Right atrium auricular region (tissue), 2 donors: ENCODE results near the gene SOX8. TPM values are rescaled to one million over a fixed set of nuclear protein-coding genes. Genes with fewer than 3 reads are reported as not detected.

ENCODE experiments used
- DNase-seq: peaks from one replicate; pipeline ENCODE4 v3.0.0-alpha.2; 2019; ENCODE audit warnings: low spot score
- H3K27ac ChIP-seq, 2 donors: fragments of 200-600 bp; sonication (generic); 1 replicate in 1 of 2; 2 replicates in 1 of 2; pipeline ENCODE4 v1.5.1; 2016 to 2019
- H3K27me3 ChIP-seq, 2 donors: fragments of 200-600 bp; sonication (generic); one replicate each; pipeline versions ENCODE4 v1.5.1 to v1.6.0; 2017 to 2019
- H3K36me3 ChIP-seq: fragments of 200-600 bp; sonication (generic); one replicate; pipeline ENCODE4 v1.5.1; 2016
- H3K4me1 ChIP-seq, 2 donors: fragments of 200-600 bp; sonication (generic); one replicate each; pipeline versions ENCODE4 v1.5.1 to v1.6.0; 2017 to 2019
- H3K4me3 ChIP-seq, 2 donors: fragments of 200-600 bp; sonication (generic); 1 replicate in 1 of 2; 2 replicates in 1 of 2; pipeline ENCODE4 v1.5.1; 2017 to 2019; ENCODE audit warnings: mild to moderate bottlenecking in 1 of 2, moderate library complexity in 1 of 2
- H3K9me3 ChIP-seq, 2 donors: fragments of 200-600 bp; sonication (generic); one replicate each; pipeline ENCODE4 v1.5.1; 2019
- total RNA-seq, 2 donors: library from RNA; depleted of rRNA; stranded (reverse); fragments of >200 nt; gene quantifications; one replicate each; pipeline ENCODE4 v1.1.0, GENCODE V29; 2016
- TF ChIP-seq, protein P1 (sequence below), 2 donors: fragments of 200-600 bp; sonication (generic); IDR thresholded peaks; one replicate each; pipeline ENCODE4 v1.5.1; 2019; ENCODE audit warnings: antibody characterized with exemption in 2 of 2

The SOX8 gene
- total RNA-seq, 2 donors from 2014 or later: 1.0 to 1.6 TPM

DNA sequence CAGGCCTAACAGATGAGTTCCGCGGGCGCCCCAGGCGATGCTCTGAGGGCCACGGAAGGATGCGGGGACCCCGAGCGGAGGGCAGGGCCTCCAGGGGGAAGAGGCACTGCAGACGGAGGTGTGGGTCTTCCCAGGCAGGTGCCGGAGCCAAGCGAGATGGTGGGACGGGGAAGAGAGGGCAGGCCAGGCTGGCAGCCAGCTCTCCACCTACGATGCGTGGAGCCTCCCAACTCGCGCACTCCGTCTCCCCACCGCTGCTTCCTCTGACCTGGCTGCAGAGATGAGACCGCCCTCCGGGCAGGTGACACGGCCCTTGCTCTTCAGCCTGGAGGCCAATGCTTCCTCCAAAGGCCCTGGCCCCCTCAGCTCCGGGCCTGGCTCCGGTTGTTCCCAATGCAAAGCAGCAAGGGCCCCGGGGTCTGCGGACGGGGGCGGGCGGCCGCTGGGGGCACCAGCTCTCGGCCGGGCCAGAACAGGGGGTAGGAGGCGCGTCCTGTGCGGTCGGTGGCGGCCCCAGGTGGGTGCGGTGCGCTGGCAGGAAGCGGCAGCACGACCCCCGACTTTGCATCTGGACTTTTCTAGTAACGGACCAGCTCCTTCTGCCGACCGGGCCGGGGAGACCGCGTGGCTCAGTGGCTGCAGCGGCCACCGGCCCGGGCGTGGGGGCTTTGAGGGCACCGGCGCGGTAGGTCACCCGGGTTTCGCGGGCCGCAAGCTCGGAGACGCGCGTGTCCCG lies 1.5 kb upstream of the SOX8 start:
- H3K27me3 ChIP-seq: no peaks in the 10 kb centered on the region
- no peaks in the 10 kb centered on the region for H3K9me3 ChIP-seq
- peak overlapping the region; percentile 56 to 63 for H3K4me3 ChIP-seq
- no peak for DNase-seq
- H3K36me3 ChIP-seq: no peaks in the 10 kb centered on the region
- peaks cover 0 to 24% of the 10 kb centered on the region in 2 donors for H3K4me1 ChIP-seq
- peak overlapping the region; percentile 3 to 39 for H3K27ac ChIP-seq
- TF ChIP-seq, protein P1, sequence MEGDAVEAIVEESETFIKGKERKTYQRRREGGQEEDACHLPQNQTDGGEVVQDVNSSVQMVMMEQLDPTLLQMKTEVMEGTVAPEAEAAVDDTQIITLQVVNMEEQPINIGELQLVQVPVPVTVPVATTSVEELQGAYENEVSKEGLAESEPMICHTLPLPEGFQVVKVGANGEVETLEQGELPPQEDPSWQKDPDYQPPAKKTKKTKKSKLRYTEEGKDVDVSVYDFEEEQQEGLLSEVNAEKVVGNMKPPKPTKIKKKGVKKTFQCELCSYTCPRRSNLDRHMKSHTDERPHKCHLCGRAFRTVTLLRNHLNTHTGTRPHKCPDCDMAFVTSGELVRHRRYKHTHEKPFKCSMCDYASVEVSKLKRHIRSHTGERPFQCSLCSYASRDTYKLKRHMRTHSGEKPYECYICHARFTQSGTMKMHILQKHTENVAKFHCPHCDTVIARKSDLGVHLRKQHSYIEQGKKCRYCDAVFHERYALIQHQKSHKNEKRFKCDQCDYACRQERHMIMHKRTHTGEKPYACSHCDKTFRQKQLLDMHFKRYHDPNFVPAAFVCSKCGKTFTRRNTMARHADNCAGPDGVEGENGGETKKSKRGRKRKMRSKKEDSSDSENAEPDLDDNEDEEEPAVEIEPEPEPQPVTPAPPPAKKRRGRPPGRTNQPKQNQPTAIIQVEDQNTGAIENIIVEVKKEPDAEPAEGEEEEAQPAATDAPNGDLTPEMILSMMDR (IDR thresholded peaks at IDR 0.05): no peak

DNA sequence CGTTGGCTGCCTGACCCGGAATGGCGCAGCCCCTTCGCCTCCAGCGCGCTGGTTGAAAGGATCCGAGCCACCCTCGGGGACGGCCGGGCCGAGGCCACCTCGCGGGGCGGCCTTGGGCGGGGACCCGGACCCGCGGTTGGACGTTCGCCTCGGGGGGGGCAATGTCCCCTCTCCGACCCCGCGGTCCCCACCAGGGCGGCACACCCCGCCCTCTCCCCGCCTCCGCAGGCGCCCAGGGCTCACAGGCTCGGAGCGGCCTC lies 1.0 kb upstream of the SOX8 start:
- no peaks in the 10 kb centered on the region for H3K27me3 ChIP-seq
- peak overlapping the region; percentile 56 to 63 for H3K4me3 ChIP-seq
- H3K4me1 ChIP-seq: peaks cover 0 to 24% of the 10 kb centered on the region in 2 donors
- peak overlapping the region; percentile 3 to 39 for H3K27ac ChIP-seq
- H3K9me3 ChIP-seq: no peaks in the 10 kb centered on the region
- H3K36me3 ChIP-seq: no peaks in the 10 kb centered on the region
- TF ChIP-seq, protein P1 (IDR thresholded peaks at IDR 0.05): no peak
- no peak for DNase-seq

DNA sequence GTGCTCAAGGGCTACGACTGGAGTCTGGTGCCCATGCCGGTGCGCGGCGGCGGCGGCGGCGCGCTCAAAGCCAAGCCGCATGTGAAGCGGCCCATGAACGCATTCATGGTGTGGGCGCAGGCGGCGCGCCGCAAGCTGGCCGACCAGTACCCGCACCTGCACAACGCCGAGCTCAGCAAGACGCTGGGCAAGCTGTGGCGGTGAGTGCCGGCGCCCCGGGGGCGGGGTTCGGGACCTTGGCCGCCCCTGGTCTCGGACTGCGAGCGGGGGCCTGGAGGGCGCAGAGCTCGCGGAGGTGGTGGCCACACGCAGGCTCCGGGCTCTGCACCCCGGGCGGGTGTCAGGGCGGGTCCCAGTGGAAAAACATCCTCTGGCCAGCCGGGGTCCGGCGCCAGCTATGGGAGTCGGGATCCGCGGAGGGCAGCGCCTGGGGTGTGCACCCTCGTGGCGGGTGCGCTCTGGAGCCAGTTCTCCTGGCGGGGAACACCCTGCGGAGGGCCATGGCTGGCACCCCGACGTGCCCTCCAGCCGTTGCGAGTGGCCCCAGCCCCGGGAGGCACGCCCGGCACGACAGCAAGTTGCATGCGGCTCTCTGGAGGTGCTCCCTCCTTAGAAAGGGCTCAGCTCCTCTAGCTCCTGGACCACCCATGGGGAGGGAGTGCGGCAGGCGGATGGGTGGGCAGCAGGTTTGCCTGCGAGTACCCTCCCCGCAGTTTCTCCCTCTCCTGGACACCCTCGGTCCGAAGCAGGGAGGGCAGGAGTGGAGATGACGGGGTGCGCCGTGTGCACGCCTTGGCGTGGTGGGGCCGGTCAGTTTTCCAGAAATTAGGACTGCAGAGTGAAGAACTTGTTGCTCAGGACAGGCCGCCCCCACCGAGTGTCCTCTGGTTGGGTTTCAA lies 824 bp downstream of the SOX8 start:
- TF ChIP-seq, protein P1 (IDR thresholded peaks at IDR 0.05): no peak
- Histone ChIP-seq H3K4me1 (peaks cover 0 to 24% of the 10 kb centered on the region in 2 donors), H3K9me3 (no peaks in the 10 kb centered on the region), H3K27ac (no peak overlapping the region), H3K36me3 (no peaks in the 10 kb centered on the region), H3K4me3 (peak overlapping the region; percentile 56 to 63), H3K27me3 (no peaks in the 10 kb centered on the region)
- no peak for DNase-seq

DNA sequence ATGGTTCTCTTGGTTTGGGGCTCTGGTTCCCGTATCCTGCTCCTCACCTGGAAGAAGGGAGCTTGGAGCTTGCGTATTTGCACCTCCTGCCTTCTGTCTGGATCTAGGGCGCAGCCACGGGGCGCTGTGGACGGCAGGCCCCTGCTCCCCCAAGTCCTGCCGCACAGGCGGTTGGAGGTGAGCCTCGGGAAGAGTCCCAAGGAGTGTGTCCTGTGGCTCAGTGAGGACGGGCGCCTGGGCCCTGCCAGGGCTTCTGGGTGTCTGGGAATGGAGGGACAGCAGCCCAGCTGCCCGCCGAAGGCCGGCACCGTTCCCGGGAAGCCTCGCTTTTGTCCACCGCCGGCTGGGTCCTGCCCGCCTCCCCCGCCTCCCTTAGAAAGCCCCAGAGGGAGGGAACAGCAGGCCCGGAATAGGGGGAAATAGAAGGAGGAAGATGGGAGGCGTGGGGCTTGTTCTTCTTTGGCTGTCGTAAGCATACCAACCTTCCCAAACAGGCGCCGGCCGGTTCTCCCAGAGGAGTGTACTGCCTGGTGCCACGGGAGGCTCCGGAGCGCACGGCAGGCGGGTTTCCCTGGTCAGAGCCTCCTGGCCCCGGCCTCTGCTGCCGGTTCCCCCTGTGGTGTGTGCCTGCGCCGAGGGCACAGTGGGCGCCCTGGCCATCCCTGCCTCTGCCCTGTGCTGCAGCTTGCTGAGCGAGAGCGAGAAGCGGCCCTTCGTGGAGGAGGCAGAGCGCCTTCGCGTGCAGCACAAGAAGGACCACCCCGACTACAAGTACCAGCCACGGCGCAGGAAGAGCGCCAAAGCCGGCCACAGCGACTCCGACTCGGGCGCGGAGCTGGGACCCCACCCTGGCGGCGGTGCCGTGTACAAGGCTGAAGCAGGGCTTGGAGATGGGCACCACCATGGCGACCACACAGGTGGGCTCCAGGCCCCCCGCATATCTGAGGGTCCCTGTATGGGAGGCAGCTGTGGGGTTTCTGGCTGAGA lies 1.8 kb downstream of the SOX8 start:
- no peaks in the 10 kb centered on the region for H3K27me3 ChIP-seq
- peak overlapping the region in 1 of 2 donors; percentile 63 for H3K4me3 ChIP-seq
- H3K9me3 ChIP-seq: no peaks in the 10 kb centered on the region
- TF ChIP-seq, protein P1 (IDR thresholded peaks at IDR 0.05): no peak
- H3K27ac ChIP-seq: no peak overlapping the region
- H3K4me1 ChIP-seq: peaks cover 0 to 33% of the 10 kb centered on the region in 2 donors
- DNase-seq: no peak
- no peaks in the 10 kb centered on the region for H3K36me3 ChIP-seq

DNA sequence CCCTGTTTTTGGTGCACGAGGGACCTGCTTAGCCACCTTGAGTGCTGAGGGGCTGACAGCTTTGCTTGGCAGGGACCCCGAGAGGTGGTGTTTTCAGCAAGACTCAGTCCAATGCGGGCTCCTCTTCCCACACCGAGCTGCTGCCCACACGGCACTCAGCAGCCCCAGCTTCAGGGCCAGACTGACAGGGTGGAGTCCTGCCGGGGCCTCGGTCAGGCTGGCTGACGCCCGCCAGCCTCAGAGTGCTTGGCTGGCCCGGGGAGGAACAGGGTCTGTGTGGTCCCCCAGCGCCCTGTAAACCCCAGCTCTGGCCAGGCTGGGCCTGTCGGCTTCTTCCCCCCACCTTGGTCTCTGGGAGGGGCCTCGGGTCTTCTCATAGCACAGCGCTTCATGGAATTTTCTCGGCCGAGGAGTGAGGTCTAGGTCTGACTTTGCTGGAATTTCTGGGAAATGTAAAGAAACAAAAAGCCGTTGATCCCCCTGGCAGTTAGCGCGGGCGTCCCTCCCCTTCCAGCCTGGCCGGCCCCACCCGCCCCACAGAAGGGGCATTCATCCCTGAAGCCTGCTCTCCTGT lies 2.6 kb downstream of the SOX8 start:
- no peak overlapping the region for H3K27ac ChIP-seq
- no peak overlapping the region for H3K4me3 ChIP-seq
- TF ChIP-seq, protein P1 (IDR thresholded peaks at IDR 0.05): no peak
- H3K9me3 ChIP-seq: no peaks in the 10 kb centered on the region
- no peaks in the 10 kb centered on the region for H3K36me3 ChIP-seq
- H3K27me3 ChIP-seq: no peaks in the 10 kb centered on the region
- H3K4me1 ChIP-seq: peaks cover 0 to 36% of the 10 kb centered on the region in 2 donors
- no peak for DNase-seq
